DOHH2 (cell line): ENCODE data around the gene TMEM259.

Source experiments
- H3F3A ChIP-seq: fragments of 200-600 bp; sonication (generic), shearing (Covaris generic); 2 replicates; pipeline ENCODE4 v1.6.0; 2016; ENCODE audit warnings: antibody characterized with exemption, mild to moderate bottlenecking; ENCODE audit not compliant: control insufficient read depth, insufficient read depth
- H3K27ac ChIP-seq: fragments of 200-600 bp; sonication (generic); 2 replicates; pipeline ENCODE4 v1.5.1; 2014; ENCODE audit warnings: low read depth, mild to moderate bottlenecking, low read length, moderate library complexity
- H3K27me3 ChIP-seq: fragments of 200-600 bp; sonication (generic); 2 replicates; pipeline ENCODE4 v1.6.1; 2014; ENCODE audit warnings: mild to moderate bottlenecking, low read length, mixed read lengths; ENCODE audit not compliant: control insufficient read depth
- H3K36me3 ChIP-seq: fragments of 200-600 bp; sonication (generic); 2 replicates; pipeline ENCODE4 v1.6.1; 2014; ENCODE audit warnings: mild to moderate bottlenecking, low read length, moderate library complexity, mixed read lengths; ENCODE audit not compliant: control insufficient read depth
- H3K4me1 ChIP-seq: fragments of 200-600 bp; sonication (generic); 2 replicates; pipeline ENCODE4 v1.6.1; 2014; ENCODE audit warnings: mild to moderate bottlenecking, low read length, mixed read lengths; ENCODE audit not compliant: control insufficient read depth
- H3K4me2 ChIP-seq: fragments of 200-600 bp; sonication (generic); 2 replicates; pipeline ENCODE4 v1.6.0; 2014; ENCODE audit warnings: mild to moderate bottlenecking, low read length, moderate library complexity
- H3K4me3 ChIP-seq: fragments of 200-600 bp; sonication (generic); 2 replicates; pipeline ENCODE4 v1.5.1; 2014; ENCODE audit warnings: mild to moderate bottlenecking, low read length, mixed read lengths
- H3K79me2 ChIP-seq: fragments of 200-600 bp; sonication (generic); 2 replicates; pipeline ENCODE4 v1.6.1; 2014; ENCODE audit warnings: mild to moderate bottlenecking, low read length, mixed read lengths; ENCODE audit not compliant: control insufficient read depth
- H3K9me2 ChIP-seq: fragments of 200-600 bp; sonication (generic); replicated peaks from 2 replicates; pipeline ENCODE4 v1.6.1; 2014; ENCODE audit warnings: mild to moderate bottlenecking, low read length, mixed read lengths; ENCODE audit not compliant: control insufficient read depth
- H3K9me3 ChIP-seq: fragments of 200-600 bp; sonication (generic); 2 replicates; pipeline ENCODE4 v1.6.1; 2014; ENCODE audit warnings: antibody characterized with exemption, low read length, mixed read lengths; ENCODE audit not compliant: control insufficient read depth, insufficient read depth
- H4K20me1 ChIP-seq: fragments of 200-600 bp; sonication (generic); 2 replicates; pipeline ENCODE4 v1.6.0; 2014; ENCODE audit warnings: low read depth, mild to moderate bottlenecking, antibody characterized with exemption, low read length, moderate library complexity; ENCODE audit not compliant: control insufficient read depth, insufficient read depth
- CTCF ChIP-seq: fragments of 200-600 bp; sonication (generic); IDR thresholded peaks from one replicate; pipeline ENCODE4 v1.5.1; 2014; ENCODE audit warnings: antibody characterized with exemption, mild to moderate bottlenecking, low read depth, low read length; ENCODE audit not compliant: poor library complexity, severe bottlenecking
- EZH2phosphoT487 ChIP-seq: fragments of 200-600 bp; sonication (generic); IDR thresholded peaks from 2 replicates; pipeline ENCODE4 v1.6.1; 2017; ENCODE audit warnings: borderline replicate concordance, mild to moderate bottlenecking, antibody characterized with exemption, low read length, moderate library complexity, mixed read lengths

Gene TMEM259

GRCh38 chr19:973726-974563, 47.0 kb downstream of the TMEM259 start:
- no peaks in the 10 kb centered on the region for H3K27me3 ChIP-seq
- peaks cover 13% of the 10 kb centered on the region for H3K9me3 ChIP-seq
- no peaks in the 10 kb centered on the region for H3K9me2 ChIP-seq
- no peak overlapping the region for H3K4me2 ChIP-seq
- no peaks in the 10 kb centered on the region for H3F3A ChIP-seq
- H3K36me3 ChIP-seq: no peaks in the 10 kb centered on the region
- no peaks in the 10 kb centered on the region for H3K79me2 ChIP-seq
- no peak overlapping the region for H3K4me3 ChIP-seq
- H4K20me1 ChIP-seq: no peaks in the 10 kb centered on the region
- TF ChIP-seq EZH2phosphoT487 (no peak), CTCF (no peak)
- H3K4me1 ChIP-seq: no peaks in the 10 kb centered on the region
- no peak overlapping the region for H3K27ac ChIP-seq

GRCh38 chr19:972281-972680, 48.6 kb downstream of the TMEM259 start:
- no peaks in the 10 kb centered on the region for H3K36me3 ChIP-seq
- no peaks in the 10 kb centered on the region for H3K79me2 ChIP-seq
- H3K4me1 ChIP-seq: no peaks in the 10 kb centered on the region
- H4K20me1 ChIP-seq: no peaks in the 10 kb centered on the region
- H3F3A ChIP-seq: no peaks in the 10 kb centered on the region
- peaks cover 13% of the 10 kb centered on the region for H3K9me3 ChIP-seq
- no peaks in the 10 kb centered on the region for H3K9me2 ChIP-seq
- no peak overlapping the region for H3K4me2 ChIP-seq
- TF ChIP-seq CTCF (no peak), EZH2phosphoT487 (no peak)
- H3K27ac ChIP-seq: no peak overlapping the region
- H3K4me3 ChIP-seq: no peak overlapping the region
- H3K27me3 ChIP-seq: no peaks in the 10 kb centered on the region

GRCh38 chr19:971795-972194, 49.1 kb downstream of the TMEM259 start:
- Histone ChIP-seq H3K27me3 (no peaks in the 10 kb centered on the region), H3K4me3 (no peak overlapping the region), H3F3A (no peaks in the 10 kb centered on the region), H3K9me2 (no peaks in the 10 kb centered on the region), H3K4me1 (no peaks in the 10 kb centered on the region), H3K4me2 (no peak overlapping the region), H4K20me1 (no peaks in the 10 kb centered on the region), H3K27ac (no peak overlapping the region), H3K9me3 (peaks cover 13% of the 10 kb centered on the region), H3K79me2 (no peaks in the 10 kb centered on the region), H3K36me3 (no peaks in the 10 kb centered on the region)
- TF ChIP-seq CTCF: no peak
- no peak for TF ChIP-seq EZH2phosphoT487
